Erythroblast (primary cell): ENCODE data around the gene FMN1.
A peak's percentile ranks its signal among the peaks of the same experiment; 100 is the strongest.

Source experiments
- DNase-seq, 2 experiments: peaks; one replicate each; lab custom pipeline; 2025; lab: John Stamatoyannopoulos, UW
- GATA1 ChIP-seq: IDR thresholded peaks from 2 replicates; pipeline ENCODE4 v1.6.1; 2011; ENCODE audit warnings: low read depth, mild to moderate bottlenecking, control low read depth, low read length, moderate library complexity
- POLR2A ChIP-seq: IDR thresholded peaks from 2 replicates; pipeline ENCODE4 v1.6.1; 2011; ENCODE audit warnings: mild to moderate bottlenecking, low read length

The FMN1 gene

DNA sequence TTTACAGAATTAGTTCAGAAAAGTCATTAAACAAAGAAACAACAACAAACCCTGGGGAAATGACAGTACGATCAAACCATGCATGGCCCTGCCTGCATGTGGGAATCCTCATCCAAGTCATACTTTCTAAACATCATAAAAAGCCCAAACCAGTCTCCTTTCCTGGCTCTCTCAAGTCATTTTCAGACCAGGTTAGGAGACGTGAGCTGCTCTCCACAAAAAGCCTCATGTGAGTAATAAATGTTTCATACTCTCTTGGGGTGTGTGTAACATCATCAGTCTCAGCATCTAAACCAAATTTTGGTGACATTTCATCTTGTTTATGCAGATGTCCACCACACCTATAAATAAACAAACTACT, 457.8 kb downstream of the FMN1 start:
- DNase-seq = no peak

DNA sequence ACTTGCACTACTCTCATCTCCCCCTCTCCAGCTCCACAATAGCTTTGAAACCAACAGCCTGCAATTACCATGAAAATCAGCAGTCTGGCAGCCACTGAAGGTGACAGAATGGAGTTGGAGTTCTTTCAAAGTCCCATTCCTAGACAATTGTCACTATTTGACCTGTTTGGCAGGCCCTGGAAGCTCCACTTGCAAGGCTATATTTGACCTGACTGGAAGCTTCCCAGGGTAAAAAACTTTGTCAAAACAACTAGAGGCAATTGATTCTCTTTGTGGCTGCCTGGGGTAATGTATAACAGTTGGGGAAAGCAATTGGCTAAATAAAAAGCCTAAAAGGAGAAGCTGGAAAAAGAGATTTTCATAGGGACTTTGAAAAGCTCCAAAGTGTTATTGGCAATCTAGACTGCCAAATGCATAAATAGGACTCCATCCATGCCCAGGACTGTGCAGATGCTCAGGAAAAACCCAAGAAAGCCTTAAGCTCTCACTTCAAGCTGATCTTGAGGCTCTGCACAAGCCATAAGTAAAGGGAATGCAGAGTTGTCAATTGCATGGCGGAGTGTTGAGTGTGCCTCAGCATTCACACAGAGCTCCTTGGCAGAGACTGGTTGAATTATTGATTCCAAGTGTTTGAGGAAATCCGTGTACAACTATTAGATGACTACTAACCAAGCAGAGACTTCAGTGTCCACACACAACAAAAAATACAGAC, 458.4 kb downstream of the FMN1 start:
- no peak for TF ChIP-seq POLR2A
- DNase-seq = no peak

More for the DNA sequence above, 457.8 kb downstream of the FMN1 start:
- TF ChIP-seq POLR2A (no peak), GATA1 (no peak)

DNA sequence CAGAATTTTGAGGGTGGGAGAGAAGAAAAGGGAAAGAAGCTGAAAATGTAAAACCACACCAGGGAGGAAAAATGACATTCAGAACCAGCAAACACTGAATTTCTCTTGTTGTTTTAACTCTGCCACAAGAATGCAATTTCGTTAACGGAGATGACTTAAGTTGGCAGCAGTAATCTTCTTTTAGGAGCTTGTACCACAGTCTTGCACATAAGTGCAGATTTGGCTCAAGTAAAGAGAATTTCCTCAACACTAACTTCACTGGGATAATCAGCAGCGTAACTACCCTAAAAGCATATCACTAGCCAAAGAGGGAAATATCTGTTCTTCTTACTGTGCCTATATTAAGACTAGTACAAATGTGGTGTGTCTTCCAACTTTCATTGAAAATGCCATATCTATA, 461.2 kb downstream of the FMN1 start:
- TF ChIP-seq POLR2A (no peak), GATA1 (no peak)
- DNase-seq = no peak

GRCh38 chr15:32732574-32733157, 461.8 kb downstream of the FMN1 start:
- TF ChIP-seq GATA1 (no peak), POLR2A (no peak)
- no peak for DNase-seq

GRCh38 chr15:32730677-32731654, 463.5 kb downstream of the FMN1 start:
- peak; percentile 30 to 51 for DNase-seq
- TF ChIP-seq GATA1 (no peak), POLR2A (no peak)

GRCh38 chr15:32729700-32730395, 464.7 kb downstream of the FMN1 start:
- no peak for DNase-seq
- TF ChIP-seq GATA1 = no peak

- no peak for DNase-seq
- TF ChIP-seq POLR2A (no peak), GATA1 (no peak)
These were observed 471.2 kb downstream of the FMN1 start for GRCh38 chr15:32723171-32723948.

DNA sequence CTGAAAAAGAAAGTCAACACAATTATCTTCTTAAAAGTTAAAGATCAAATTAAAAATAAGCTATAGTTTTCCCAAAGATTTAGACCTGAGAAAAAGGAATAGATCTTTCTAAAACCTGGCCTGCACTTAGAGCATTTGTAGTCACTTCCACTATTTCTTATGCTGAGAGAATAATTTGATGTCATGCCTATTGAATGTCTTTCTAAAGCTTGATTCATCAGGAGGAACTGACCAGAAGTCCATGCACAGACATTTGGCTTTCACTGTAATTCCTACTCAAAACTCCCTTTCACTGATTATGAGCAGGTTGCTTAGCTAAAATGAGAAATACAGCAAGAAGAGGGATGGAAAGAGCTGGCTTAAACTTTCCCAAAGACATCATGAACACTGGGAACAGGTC, 472.4 kb downstream of the FMN1 start:
- no peak for TF ChIP-seq GATA1
- no peak for TF ChIP-seq POLR2A
- DNase-seq = no peak

DNA sequence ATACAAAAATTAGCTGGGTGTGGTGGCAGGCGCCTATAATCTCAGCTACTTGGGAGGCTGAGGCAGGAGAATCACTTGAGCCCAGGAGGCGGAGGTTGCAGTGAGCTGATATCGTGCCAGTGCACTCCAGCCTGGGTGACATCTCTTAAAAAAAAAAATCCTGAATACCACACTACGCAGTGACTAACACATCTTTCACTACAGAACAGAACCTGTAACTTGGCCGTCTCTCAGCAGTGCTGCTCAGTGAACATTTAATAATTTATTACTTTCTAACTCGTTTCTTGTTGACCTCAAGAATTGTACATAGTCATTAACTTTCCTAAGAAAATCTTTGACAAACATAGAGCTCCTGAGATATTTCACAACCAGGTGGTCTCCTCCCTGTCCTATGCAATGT, 472.9 kb downstream of the FMN1 start:
- no peak for TF ChIP-seq POLR2A
- no peak for TF ChIP-seq GATA1
- DNase-seq = no peak

DNA sequence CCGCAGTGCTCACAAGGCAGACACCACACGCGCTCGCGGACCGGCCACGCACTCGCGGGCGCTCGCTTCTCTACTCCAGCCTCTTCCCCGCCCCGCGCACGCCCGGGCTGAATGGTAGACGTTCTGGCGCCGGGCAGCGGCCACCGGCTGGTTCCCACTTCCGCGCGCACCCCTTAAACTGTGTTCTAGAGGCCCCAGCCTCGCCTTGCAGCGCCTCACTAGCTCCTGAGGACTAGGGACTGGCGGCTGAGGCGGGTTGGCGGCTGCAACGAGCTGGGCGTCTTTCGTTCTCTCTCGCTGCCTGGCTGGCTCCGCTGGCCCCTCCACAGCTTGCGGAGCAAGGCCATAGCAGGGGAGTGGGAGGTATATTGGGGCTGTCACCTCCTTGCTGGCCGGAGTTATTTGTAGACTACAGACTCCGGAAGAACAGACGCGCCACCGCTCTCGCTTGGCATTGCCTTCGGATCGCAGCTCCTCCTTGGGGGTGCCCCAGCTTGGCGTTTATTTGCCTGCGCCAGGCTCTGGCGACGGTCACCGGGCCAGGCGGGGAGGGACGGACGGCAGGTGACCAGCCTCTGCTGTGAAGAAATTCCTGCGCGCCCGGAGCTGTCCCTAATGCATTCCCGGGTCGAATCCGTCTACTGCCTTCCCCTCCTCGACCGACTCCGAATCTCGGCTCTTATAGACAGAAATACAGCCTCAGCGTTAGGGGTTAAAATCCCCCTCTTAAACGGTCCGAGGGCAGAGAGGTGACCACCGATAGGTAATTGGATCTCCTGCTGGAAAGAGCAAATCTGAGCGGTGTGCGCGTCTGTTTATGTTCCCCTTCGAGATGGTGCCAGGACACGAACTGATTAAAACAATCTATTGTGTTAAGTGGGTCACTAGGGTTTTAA, 475.4 kb downstream of the FMN1 start:
- TF ChIP-seq GATA1 (no peak), POLR2A (no peak)
- DNase-seq = no peak

DNA sequence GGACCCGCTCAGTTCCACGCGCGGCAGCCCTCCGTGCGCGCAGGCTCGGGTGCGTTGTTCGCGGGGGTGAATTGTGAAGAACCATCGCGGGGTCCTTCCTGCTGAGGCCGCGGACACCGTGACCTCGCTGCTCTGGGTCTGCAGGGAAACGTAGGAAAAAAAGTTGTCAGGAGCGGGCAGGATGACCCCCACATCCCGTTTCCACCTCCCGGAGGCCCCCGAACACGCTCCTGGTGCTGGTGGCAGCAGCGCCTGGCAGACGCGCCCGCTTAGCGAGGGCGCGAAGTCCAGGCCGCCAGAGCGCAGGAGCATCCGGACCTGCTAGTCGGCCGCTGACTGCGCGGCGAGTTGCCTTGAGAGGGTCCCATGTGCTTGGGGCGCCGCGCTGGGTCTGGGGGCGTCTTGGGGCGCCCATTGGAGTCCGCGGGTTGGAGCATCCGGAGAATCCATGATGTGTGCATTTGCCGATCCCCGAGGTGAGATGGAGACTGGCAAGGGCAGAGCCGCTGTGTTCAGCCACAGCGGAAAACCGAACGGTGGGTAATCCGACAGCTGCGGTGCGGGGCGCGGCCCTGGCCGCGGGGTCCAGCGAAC, 476.2 kb downstream of the FMN1 start:
- TF ChIP-seq POLR2A (no peak), GATA1 (no peak)
- no peak for DNase-seq

GRCh38 chr15:32717426-32718226, 476.9 kb downstream of the FMN1 start, which contains the start of gene GREM1:
Gene GREM1 (plus strand): TSS chr15:32718004. CDS start chr15:32730691, 12,687 bp downstream.
- no peak for TF ChIP-seq GATA1
- no peak for TF ChIP-seq POLR2A
- no peak for DNase-seq
